HG02588 (cell line): Measurements from ENCODE around the gene ORM1.

Source experiments
- ATAC-seq: cut with Tn5 transposase; IDR thresholded peaks from one replicate; pipeline ENCODE4 v1.9.1; 2021; ENCODE audit warnings: mild to moderate bottlenecking, moderate library complexity; ENCODE audit not compliant: unreplicated experiment

Gene ORM1

DNA sequence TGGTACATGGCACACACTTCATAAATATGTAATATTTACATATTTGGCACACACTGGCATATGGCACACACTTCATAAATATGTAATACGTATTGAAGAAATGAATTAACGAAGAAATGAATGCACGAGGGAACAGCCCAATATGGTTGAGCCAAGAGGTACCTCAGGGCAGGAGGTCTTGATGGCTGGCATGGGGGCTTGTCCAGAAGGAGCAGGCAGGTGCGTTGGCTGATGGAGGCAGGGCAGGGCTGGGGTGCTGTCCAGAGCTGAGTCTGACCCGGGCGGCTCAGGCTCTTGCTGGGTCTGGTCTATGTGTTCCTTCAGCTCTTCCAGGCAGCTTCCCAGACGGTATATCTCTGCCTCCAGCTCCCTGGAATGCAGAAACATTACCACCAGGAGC, 38.6 kb downstream of the ORM1 start:
- ATAC-seq = no peak

GRCh38 chr9:114362394-114362793, 39.5 kb downstream of the ORM1 start:
- ATAC-seq = no peak

DNA sequence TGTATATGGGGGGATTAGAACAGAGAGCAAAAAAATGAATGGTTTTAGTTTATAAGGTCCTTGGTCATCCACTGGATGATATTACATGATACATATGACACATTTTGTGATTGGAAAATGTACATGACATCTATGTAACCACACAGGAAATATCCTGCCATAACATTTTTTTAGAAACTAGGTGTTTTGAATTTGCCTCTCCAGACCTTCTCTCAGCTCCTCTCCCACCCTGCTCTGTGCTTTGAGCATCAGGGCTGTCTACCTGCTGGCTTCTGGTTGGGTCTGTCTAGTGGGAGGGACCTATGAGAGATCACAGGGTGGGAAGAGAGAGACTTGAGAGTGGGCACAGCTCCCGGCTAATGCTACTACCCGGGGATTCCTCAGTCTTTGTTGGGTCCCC, 40.5 kb downstream of the ORM1 start:
- ATAC-seq = no peak

DNA sequence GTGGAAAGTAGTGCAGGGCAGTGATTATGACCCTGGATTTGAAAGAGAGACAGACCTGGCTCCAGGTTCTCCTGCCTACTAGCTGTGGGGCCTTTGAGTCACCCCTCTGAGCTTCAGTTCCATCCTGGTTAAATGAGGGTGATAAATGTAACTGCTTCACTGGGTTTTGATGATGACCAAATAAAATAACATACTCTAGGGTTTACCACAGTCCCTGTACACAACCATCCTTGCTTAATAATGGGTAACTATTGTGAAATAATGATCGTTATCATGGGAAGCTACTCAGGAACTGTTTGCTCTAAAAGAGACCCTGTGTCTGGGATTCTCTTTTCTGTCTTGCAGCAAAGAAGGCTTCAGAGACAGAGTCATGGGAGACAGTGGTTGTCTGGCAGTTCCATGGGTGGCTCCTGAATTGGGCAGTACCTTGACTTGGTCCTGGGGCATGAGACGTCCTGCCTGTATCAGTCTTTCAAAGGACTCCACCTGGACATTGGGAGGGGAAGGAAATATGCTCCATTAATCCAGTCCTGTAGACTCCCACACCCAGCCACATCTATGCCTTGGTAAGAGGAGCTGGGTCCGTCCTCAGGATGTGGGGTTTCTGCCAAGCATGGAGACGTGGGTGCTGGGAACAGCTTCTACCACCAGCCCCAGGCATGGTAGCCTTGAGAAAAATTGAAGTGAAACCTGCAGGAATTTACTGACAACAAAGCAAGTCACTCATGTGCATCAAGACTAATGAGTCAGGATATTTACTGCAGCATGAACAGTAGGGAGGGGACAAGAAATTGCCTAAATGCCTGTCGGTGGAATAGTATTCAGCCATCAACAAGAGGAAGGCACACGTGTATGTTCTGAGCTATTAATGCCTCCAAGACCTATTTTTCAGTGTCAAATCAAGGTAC, 41.5 kb downstream of the ORM1 start:
- no peak for ATAC-seq

DNA sequence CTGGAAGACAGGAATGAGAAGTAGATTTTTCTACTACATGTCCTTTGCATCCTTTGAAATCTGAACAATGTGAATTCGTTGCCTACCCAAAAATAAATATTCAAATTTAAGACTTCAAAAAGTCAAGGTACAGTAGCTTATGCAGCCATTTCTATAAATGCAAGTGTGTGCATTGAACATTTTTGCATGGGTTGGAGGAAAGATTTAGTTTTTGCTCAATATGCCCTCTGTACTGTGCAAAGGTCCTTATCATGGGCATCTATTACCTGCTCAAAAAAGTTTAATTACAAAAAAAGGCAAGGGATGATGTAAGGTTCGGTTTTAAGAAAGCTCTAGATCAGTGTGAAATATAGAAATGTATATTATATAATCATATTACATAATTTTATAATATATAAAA, 42.3 kb downstream of the ORM1 start:
- no peak for ATAC-seq

DNA sequence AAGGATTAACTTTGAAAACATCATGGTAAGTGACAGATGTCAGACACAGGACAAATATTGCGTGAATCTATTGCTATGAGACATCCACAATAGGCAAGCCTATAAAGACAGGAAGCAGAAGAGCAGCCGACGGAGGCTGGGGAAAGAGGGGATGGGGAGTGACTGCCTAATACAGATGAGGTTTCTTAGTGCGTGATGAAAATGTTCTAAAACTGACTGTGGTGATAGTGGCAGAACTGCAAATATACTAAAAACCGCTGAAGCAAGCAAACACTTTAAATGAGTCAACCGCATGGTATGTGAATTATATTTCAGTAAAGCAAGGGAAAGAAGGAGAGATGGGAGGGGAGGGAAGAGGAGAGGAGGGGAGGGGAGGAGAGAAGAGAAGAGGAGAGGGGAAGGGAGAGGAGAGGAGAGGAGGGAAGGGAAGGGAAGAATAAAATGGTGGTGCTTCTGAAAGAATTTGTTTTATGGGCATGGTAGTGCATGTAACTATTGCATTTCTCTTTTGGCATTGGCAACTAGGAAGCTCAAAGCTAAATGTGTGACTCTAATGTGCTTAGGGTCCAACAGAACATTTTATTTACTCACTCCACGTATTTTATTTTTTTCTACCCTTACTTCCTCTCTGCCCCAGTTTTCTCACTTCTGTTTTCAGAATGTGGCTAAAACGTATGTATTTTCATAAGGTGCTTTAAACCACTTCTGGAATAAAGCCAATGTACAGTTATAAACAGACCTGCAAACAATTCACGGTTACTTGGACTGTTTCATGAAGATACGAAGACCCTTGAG, 43.6 kb downstream of the ORM1 start:
- ATAC-seq = peak; percentile 50

DNA sequence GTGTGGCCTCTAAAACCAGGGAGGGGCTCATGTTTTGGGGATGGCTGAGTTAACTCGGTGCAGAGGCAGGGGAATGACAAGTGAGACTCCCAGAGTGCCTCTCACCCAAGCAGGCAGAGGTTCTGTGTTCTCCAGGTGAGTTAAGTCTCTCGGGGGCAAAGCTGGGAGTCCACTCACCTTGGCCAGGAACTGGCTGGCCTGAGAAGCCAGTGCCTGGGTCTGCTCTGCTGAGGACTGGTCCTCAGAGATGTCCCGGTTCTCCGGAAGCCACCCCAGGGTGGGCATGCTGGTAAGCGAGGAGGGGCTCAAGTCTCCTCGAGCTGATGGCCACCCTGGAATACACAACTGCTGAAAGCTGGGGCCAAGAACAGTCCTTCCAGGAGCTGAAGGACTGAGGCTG, 44.5 kb downstream of the ORM1 start:
- ATAC-seq = no peak

- no peak for ATAC-seq
Observed at GRCh38 chr9:114367772-114368569, 45.1 kb downstream of the ORM1 start.

DNA sequence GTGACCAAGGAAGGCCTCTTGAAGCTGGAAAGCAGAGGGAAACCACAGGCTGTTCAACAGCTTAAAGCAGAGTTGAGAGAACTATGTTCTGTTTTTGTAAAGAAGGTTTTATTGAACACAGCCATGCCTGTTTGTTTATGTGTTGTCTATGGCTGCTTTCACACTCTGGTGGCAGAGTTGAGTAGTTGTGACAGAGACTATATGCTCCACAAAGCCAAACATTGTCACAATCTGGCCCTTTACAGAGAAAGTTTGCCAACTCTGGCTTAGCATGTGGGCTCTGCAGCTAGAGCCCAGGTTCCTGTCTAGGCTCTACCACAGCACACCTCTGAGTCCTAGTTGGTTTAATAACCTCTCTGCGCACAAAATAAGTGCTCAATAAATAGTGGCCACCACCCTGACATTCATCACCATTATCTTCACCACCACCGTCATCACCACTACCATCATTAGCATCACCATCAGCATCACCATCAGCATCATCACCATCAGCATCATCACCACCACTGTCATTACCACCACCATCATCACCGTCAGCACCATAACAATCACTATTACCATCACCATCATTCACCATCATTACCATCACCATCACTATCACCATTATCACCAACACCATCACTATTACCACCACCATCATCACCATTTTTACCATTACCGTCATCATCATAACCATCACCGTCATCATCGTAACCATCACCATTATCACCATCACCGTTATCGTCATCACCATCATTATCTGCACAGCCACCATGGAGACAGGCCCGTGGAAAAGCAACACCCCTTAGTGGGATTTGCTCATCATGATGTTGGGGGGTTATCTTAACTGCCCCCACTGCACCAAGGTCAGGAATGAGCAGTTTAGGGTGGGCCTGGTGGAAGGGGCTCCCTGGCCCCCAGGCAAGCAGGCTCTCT, 46.6 kb downstream of the ORM1 start:
- ATAC-seq = no peak

- no peak for ATAC-seq
Observed at GRCh38 chr9:114370251-114370967, 47.5 kb downstream of the ORM1 start.

- ATAC-seq = no peak
Observed at GRCh38 chr9:114370968-114371320, 48.0 kb downstream of the ORM1 start.

- no peak for ATAC-seq
Observed at GRCh38 chr9:114371343-114371944, 48.5 kb downstream of the ORM1 start.

DNA sequence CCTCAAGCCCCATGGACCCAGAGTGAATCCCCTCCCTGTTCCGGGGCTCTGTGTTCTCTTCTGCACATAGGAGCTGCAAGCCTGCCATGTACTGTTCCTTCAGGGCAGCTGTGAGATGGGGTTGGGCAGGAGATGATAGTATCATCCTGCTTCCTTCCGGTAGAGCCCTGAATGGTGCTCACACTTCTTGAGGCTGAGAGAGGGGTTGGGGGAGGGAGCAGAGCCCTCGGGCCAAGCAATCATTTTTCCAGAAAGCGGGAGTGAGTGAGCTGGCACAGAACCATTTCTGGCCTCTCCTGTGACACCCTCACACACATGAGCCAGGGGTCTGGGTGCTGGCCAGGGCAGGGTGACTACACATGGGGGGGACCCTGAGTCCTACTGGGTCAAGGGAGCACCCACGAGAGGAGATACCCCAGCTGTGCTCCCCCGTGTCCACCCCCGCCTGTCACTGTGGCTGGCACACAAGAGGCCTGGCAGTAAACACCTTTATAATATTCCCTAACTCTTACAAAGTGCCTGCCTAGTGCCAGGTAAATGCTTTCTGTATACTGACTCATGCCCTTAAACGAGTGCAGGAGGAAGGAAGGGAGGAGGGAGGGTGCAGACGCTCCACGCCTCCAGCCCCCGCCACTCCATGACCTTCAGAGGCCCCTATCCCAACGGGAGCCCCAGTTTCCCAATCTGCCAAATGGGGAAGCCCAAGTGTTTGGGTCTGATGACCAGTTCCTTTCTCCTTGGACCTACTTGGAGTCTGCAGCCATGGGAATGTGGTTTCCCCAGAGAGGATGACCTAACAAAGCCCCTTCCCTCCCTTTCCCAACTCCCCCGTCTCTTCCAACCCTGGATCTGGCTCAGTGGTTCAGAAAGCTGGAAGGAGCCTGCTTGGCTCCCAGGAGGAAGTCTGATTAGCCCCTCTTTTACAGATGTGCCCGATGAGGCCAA, 49.3 kb downstream of the ORM1 start:
- peak; percentile 27 for ATAC-seq

- peak; percentile 96 for ATAC-seq
Observed at GRCh38 chr9:114372921-114373448, 50.1 kb downstream of the ORM1 start.

DNA sequence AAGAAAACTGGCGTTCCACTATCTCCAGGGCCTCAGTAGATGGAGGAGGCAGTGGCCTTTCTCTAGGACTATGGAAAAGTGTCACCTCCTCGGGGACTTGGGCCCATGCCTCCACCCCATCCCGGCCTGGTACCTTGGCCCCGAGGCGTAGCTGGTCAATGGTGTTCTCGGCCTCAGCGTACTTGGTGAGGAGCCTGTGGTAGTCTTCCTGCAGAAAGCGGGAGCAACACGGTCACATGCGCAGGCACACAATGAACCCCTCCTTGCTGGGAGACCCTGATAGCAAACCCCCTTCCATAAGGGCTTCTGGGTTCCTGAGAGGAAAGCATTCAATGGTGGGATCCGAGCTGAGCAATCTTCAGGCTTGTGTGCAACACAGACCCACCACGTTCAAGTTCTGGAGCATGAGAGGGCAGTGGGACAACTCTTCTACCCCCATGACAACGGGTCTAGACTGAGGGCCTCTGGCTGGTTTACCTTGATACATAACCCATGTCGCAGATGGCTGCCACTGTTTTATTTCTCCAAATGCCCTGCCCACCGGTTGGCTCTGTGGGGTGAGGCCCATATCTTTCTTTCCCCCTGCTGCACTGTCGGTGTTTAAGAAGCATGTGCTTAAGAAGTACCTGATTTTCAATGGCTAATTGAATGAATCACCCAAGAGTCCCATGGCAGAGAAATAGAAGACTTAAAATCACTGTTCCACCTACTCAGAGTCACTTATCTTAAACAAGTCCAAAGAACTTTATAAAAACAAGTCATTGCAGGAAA, 51.2 kb downstream of the ORM1 start:
- no peak for ATAC-seq

GRCh38 chr9:114374936-114375335, 52.0 kb downstream of the ORM1 start:
- no peak for ATAC-seq
